Endodermal cell (in vitro differentiated cells): ENCODE results near the gene PXDC1. TPM values are rescaled to one million over a fixed set of nuclear protein-coding genes. Genes with fewer than 3 reads are reported as not detected.

ENCODE experiments used
- DNase-seq: peaks from one replicate; pipeline ENCODE4 v3.0.0-alpha.2; 2017
- H3K27ac ChIP-seq: 2 replicates; pipeline ENCODE4 v1.5.1; 2013; ENCODE audit warnings: mild to moderate bottlenecking, low read depth, low read length, moderate library complexity
- H3K27me3 ChIP-seq: 2 replicates; pipeline ENCODE4 v1.6.1; 2013; ENCODE audit warnings: mild to moderate bottlenecking, low read length, moderate library complexity; ENCODE audit not compliant: insufficient read depth, control insufficient read depth, poor library complexity, severe bottlenecking
- H3K36me3 ChIP-seq: 2 replicates; pipeline ENCODE4 v1.7.0; 2013; ENCODE audit warnings: mild to moderate bottlenecking, low read length, moderate library complexity; ENCODE audit not compliant: control insufficient read depth, insufficient read depth
- H3K4me1 ChIP-seq: one replicate; pipeline ENCODE4 v1.7.0; 2013; ENCODE audit warnings: low read length; ENCODE audit not compliant: control insufficient read depth, insufficient read depth
- H3K4me3 ChIP-seq: 2 replicates; pipeline ENCODE4 v1.5.1; 2013; ENCODE audit warnings: mild to moderate bottlenecking, low read length, moderate library complexity
- H3K9ac ChIP-seq: 2 replicates; pipeline ENCODE4 v1.6.1; 2013; ENCODE audit warnings: mild to moderate bottlenecking, low read length, moderate library complexity; ENCODE audit not compliant: poor library complexity, severe bottlenecking; ENCODE audit errors: extremely low read depth
- H3K9me3 ChIP-seq: 2 replicates; pipeline ENCODE4 v1.6.1; 2013; ENCODE audit warnings: mild to moderate bottlenecking, low read length, moderate library complexity; ENCODE audit not compliant: control insufficient read depth
- H3K27ac Mint-ChIP-seq: 2 replicates; pipeline ENCODE4 v1.8.0; 2020; ENCODE audit warnings: mixed read lengths
- H3K27me3 Mint-ChIP-seq: 2 replicates; pipeline ENCODE4 v1.8.0; 2021; ENCODE audit warnings: mild to moderate bottlenecking, mixed read lengths; ENCODE audit not compliant: insufficient read depth
- H3K36me3 Mint-ChIP-seq: 2 replicates; pipeline ENCODE4 v1.8.0; 2020; ENCODE audit warnings: low read depth, mixed read lengths
- H3K4me1 Mint-ChIP-seq: 2 replicates; pipeline ENCODE4 v1.8.0; 2020; ENCODE audit warnings: mixed read lengths
- H3K4me3 Mint-ChIP-seq: 2 replicates; pipeline ENCODE4 v1.8.0; 2020; ENCODE audit warnings: mild to moderate bottlenecking, moderate library complexity, mixed read lengths
- H3K9me3 Mint-ChIP-seq: 2 replicates; pipeline ENCODE4 v1.8.0; 2020; ENCODE audit warnings: mild to moderate bottlenecking, mixed read lengths
- CTCF ChIP-seq: fragments of 200-600 bp; sonication (generic); conservative IDR thresholded peaks from 2 replicates; pipeline ENCODE4 v1.5.0; 2021; ENCODE audit warnings: antibody characterized with exemption, mild to moderate bottlenecking
- WGBS, 2 experiments: methylation state at CpG; one replicate each; pipeline versions ENCODE4 v1.1.5 to v1.1.7; 2013; ENCODE audit warnings: missing lambda C conversion rate in 2 of 2, mixed read lengths in 1 of 2; ENCODE audit not compliant: insufficient coverage in 1 of 2, insufficient read length in 1 of 2; 5-methylcytosine and 5-hydroxymethylcytosine counted together
- total RNA-seq, 2 donors: library from RNA; stranded (reverse); fragmentation: NEBNext Ultra II Directional in 1 of 2; extraction: Animal tissue kit (Norgen Biotek cat#: 25700) in 1 of 2; gene quantifications; 2 replicates in 1 of 2; 3 replicates in 1 of 2; pipeline ENCODE4 v1.2.1, GENCODE V29; 2021

PXDC1 gene
- total RNA-seq, 2 donors from 2014 or later, result 3.3 to 4.6 TPM

- DNase-seq, result peak; percentile 71
- Histone ChIP-seq H3K27ac (no peak overlapping the region), H3K9me3 (no peaks in the 10 kb centered on the region), H3K9ac (no peak overlapping the region), H3K4me1 (no peaks in the 10 kb centered on the region), H3K27me3 (no peaks in the 10 kb centered on the region), H3K4me3 (no peak overlapping the region), H3K36me3 (no peaks in the 10 kb centered on the region)
- Mint-ChIP-seq H3K27me3 (peaks cover 26% of the 10 kb centered on the region), H3K4me1 (peaks cover 5% of the 10 kb centered on the region), H3K4me3 (peak overlapping the region; percentile 48), H3K27ac (no peak overlapping the region), H3K36me3 (no peaks in the 10 kb centered on the region), H3K9me3 (peaks cover 7% of the 10 kb centered on the region)
- 96 to 99% methylated on average over 14 to 57 of the region's 57 CpGs for WGBS, 2 experiments
- TF ChIP-seq CTCF, result no peak
These were observed 20.0 kb upstream of the PXDC1 start for GRCh38 chr6:3771407-3772011.

GRCh38 chr6:3770023-3770720 lies 18.7 kb upstream of the PXDC1 start:
- Mint-ChIP-seq H3K27me3 (peaks cover 26% of the 10 kb centered on the region), H3K4me3 (no peak overlapping the region), H3K4me1 (peaks cover 6% of the 10 kb centered on the region), H3K36me3 (no peaks in the 10 kb centered on the region), H3K9me3 (peaks cover 7% of the 10 kb centered on the region), H3K27ac (no peak overlapping the region)
- WGBS, 2 experiments, result 36 to 50% methylated on average over 9 to 10 of the region's 10 CpGs
- Histone ChIP-seq H3K27me3 (no peaks in the 10 kb centered on the region), H3K27ac (no peak overlapping the region), H3K9me3 (no peaks in the 10 kb centered on the region), H3K4me1 (no peaks in the 10 kb centered on the region), H3K9ac (no peak overlapping the region), H3K36me3 (no peaks in the 10 kb centered on the region), H3K4me3 (no peak overlapping the region)
- peak; percentile 68 for DNase-seq
- TF ChIP-seq CTCF, result no peak

- WGBS, 2 experiments, result 83 to 92% methylated on average over 4 to 6 of the region's 6 CpGs
- no peak overlapping the region for H3K9ac ChIP-seq
- no peaks in the 10 kb centered on the region for H3K4me1 ChIP-seq
- Mint-ChIP-seq H3K27me3 (peaks cover 26% of the 10 kb centered on the region), H3K4me1 (peaks cover 9% of the 10 kb centered on the region), H3K36me3 (no peaks in the 10 kb centered on the region), H3K27ac (no peak overlapping the region), H3K4me3 (no peak overlapping the region), H3K9me3 (peaks cover 7% of the 10 kb centered on the region)
- no peak for TF ChIP-seq CTCF
- DNase-seq, result no peak
- no peaks in the 10 kb centered on the region for H3K9me3 ChIP-seq
- H3K4me3 ChIP-seq, result no peak overlapping the region
- no peak overlapping the region for H3K27ac ChIP-seq
- no peaks in the 10 kb centered on the region for H3K36me3 ChIP-seq
- no peaks in the 10 kb centered on the region for H3K27me3 ChIP-seq
These were observed 18.1 kb upstream of the PXDC1 start for GRCh38 chr6:3769610-3770009.
